Heart left ventricle (tissue), 13 donors: ENCODE data around the gene GMCL1.

Experiments
- CTCF ChIP-seq, 12 donors: fragments of 200-600 bp; sonication (generic) in 4 of 12; IDR thresholded peaks; one replicate each; pipeline versions ENCODE4 v1.5.0 to v1.8.0; 2018 to 2022; ENCODE audit warnings: antibody characterized with exemption in 12 of 12, mild to moderate bottlenecking in 5 of 12
- POLR2A ChIP-seq, 2 donors: fragments of 450-650 bp; IDR thresholded peaks; one replicate each; pipeline ENCODE4 v1.6.1; 2017; ENCODE audit warnings: antibody characterized with exemption in 2 of 2, mild to moderate bottlenecking in 2 of 2, moderate library complexity in 2 of 2
- donor health status: ischemic (EF 13 %, LVEDD 7.1; RV severe dilation, severe dysfunction).
- donor health status: DM: no; HTN: yes; CAD: no.
- donor health status: DM: no; HTN: no; CAD: no.
- donor health status: ischemic (EF 25% LVEDD 6.9; RV normal size, moderate dysfunction).
- donor health status: ischemic (EF 25% LVEDD 5.7; RV mildly dilated, moderate dysfunction).
- donor health status: ischemic (EF 35%, LVEDD 5.7; RV mildly dilated, moderate dysfunction).
- donor health status: nonischemic (EF 11% LVEDD 7.7; RV severe dilation, severe dysfunction).
- donor health status: DM: yes; HTN: yes; CAD: no.
- donor health status: PGD.
- donor health status: ischemic (EF 29% LVEDD 5.4; RV normal size, mild dysfunction).
- donor health status: nonischemic (EF 23%, LVEDD 6.1; RV moderate dilation, normal function).

GRCh38 chr2:69789175-69789721 lies 40.2 kb upstream of the GMCL1 start:
- TF ChIP-seq POLR2A (IDR thresholded peaks at IDR 0.05) (no peak), CTCF (IDR thresholded peaks at IDR 0.05) (no peak)
